Neural cell (in vitro differentiated cells): ENCODE results near the gene ZFYVE1. TPM values are rescaled to one million over a fixed set of nuclear protein-coding genes. Genes with fewer than 3 reads are reported as not detected.

Source experiments
- H2AFZ ChIP-seq: fragments of 200-600, 300-800 bp; sonication (generic), shearing (Covaris generic); 2 replicates; pipeline ENCODE4 v1.6.0; 2014; ENCODE audit warnings: low read depth, mild to moderate bottlenecking, antibody characterized with exemption, low read length, moderate library complexity
- H3F3A ChIP-seq: fragments of 200-600 bp; shearing (Covaris generic); 2 replicates; pipeline ENCODE4 v1.6.1; 2016; ENCODE audit warnings: mild to moderate bottlenecking, moderate library complexity, mixed read lengths, antibody characterized with exemption, low read length; ENCODE audit not compliant: insufficient read depth, poor library complexity, severe bottlenecking
- H3K27ac ChIP-seq: fragments of 200-600, 300-800 bp; sonication (generic), shearing (Covaris generic); 2 replicates; pipeline ENCODE4 v1.5.1; 2014; ENCODE audit warnings: mild to moderate bottlenecking, low read length, moderate library complexity
- H3K27me3 ChIP-seq: fragments of 300-800, 200-600 bp; sonication (generic), shearing (Covaris generic); 2 replicates; pipeline ENCODE4 v1.6.0; 2014; ENCODE audit warnings: mild to moderate bottlenecking, low read depth, low read length, moderate library complexity; ENCODE audit not compliant: insufficient read depth
- H3K36me3 ChIP-seq: fragments of 300-800, 200-600 bp; sonication (generic), shearing (Covaris generic); 2 replicates; pipeline ENCODE4 v1.5.1; 2014; ENCODE audit warnings: mild to moderate bottlenecking, antibody characterized with exemption, low read length, moderate library complexity; ENCODE audit not compliant: insufficient read depth
- H3K4me2 ChIP-seq: fragments of 300-800, 200-600 bp; sonication (generic), shearing (Covaris generic); 2 replicates; pipeline ENCODE4 v1.6.0; 2014; ENCODE audit warnings: mild to moderate bottlenecking, low read length
- H3K4me3 ChIP-seq: fragments of 300-800, 200-600 bp; sonication (generic), shearing (Covaris generic); 2 replicates; pipeline ENCODE4 v1.5.1; 2014; ENCODE audit warnings: mild to moderate bottlenecking, low read length, moderate library complexity
- H3K79me2 ChIP-seq: fragments of 200-600 bp; shearing (Covaris generic); replicated peaks from 2 replicates; pipeline ENCODE4 v1.6.0; 2014; ENCODE audit warnings: mild to moderate bottlenecking, low read length, moderate library complexity; ENCODE audit not compliant: insufficient read depth
- H3K9ac ChIP-seq: fragments of 300-800, 200-600 bp; sonication (generic), shearing (Covaris generic); 2 replicates; pipeline ENCODE4 v1.6.1; 2016; ENCODE audit warnings: mild to moderate bottlenecking, low read length, mixed read lengths
- H3K9me2 ChIP-seq: fragments of 200-600 bp; shearing (Covaris generic); 2 replicates; pipeline ENCODE4 v1.6.1; 2016; ENCODE audit warnings: mild to moderate bottlenecking, low read length, mixed read lengths; ENCODE audit not compliant: insufficient read depth
- H3K9me3 ChIP-seq: fragments of 200-600, 300-800 bp; sonication (generic), shearing (Covaris generic); 2 replicates; pipeline ENCODE4 v1.6.1; 2016; ENCODE audit warnings: mild to moderate bottlenecking, mixed run types, low read length, moderate library complexity, mixed read lengths
- H4K20me1 ChIP-seq: fragments of 200-600 bp; shearing (Covaris generic); 2 replicates; pipeline ENCODE4 v1.6.1; 2016; ENCODE audit warnings: mild to moderate bottlenecking, mixed run types; ENCODE audit not compliant: insufficient read depth
- EP300 ChIP-seq: fragments of 450-650 bp; conservative IDR thresholded peaks from 2 replicates; pipeline ENCODE4 v1.6.1; 2014; ENCODE audit warnings: antibody characterized with exemption, mild to moderate bottlenecking, moderate library complexity; ENCODE audit not compliant: poor library complexity, severe bottlenecking
- EZH2 ChIP-seq: fragments of 200-600, 300-800 bp; shearing (Covaris generic), sonication (generic); IDR thresholded peaks from 2 replicates; pipeline ENCODE4 v1.6.1; 2014; ENCODE audit warnings: antibody characterized with exemption, low read length, borderline replicate concordance, mild to moderate bottlenecking; ENCODE audit not compliant: insufficient read depth, poor library complexity, severe bottlenecking
- MXI1 ChIP-seq: fragments of 450-650 bp; conservative IDR thresholded peaks from 2 replicates; pipeline ENCODE4 v1.6.1; 2014; ENCODE audit warnings: antibody characterized with exemption, mild to moderate bottlenecking; ENCODE audit not compliant: poor library complexity, severe bottlenecking
- POLR2AphosphoS5 ChIP-seq: IDR thresholded peaks from 2 replicates; pipeline ENCODE4 v1.6.1; 2012
- RAD21 ChIP-seq: fragments of 450-650 bp; conservative IDR thresholded peaks from 2 replicates; pipeline ENCODE4 v1.6.1; 2014; ENCODE audit warnings: antibody characterized with exemption, mild to moderate bottlenecking, moderate library complexity
- SMC3 ChIP-seq: fragments of 450-650 bp; conservative IDR thresholded peaks from 2 replicates; pipeline ENCODE4 v1.6.1; 2014; ENCODE audit warnings: antibody characterized with exemption, mild to moderate bottlenecking, moderate library complexity; ENCODE audit not compliant: poor library complexity
- TAF1 ChIP-seq: IDR thresholded peaks from 2 replicates; pipeline ENCODE4 v1.6.1; 2012; ENCODE audit warnings: low read depth
- polyA plus RNA-seq: library from polyadenylated mRNA; depleted of rRNA; stranded (reverse); fragments of >200 nt; gene quantifications from 2 replicates; pipeline ENCODE4 v1.2.3, GENCODE V29; 2014
- TF ChIP-seq, protein P1 (sequence below): fragments of 450-650 bp; IDR thresholded peaks from 2 replicates; pipeline ENCODE4 v1.5.1; 2014; ENCODE audit warnings: antibody characterized with exemption, mild to moderate bottlenecking, moderate library complexity; ENCODE audit not compliant: poor library complexity, severe bottlenecking
- TF ChIP-seq, protein P2 (sequence below): IDR thresholded peaks from 2 replicates; pipeline ENCODE4 v1.6.1; 2012; ENCODE audit warnings: borderline replicate concordance

The ZFYVE1 gene
- polyA plus RNA-seq, 1 donor from 2014 or later = 13.1 TPM

DNA sequence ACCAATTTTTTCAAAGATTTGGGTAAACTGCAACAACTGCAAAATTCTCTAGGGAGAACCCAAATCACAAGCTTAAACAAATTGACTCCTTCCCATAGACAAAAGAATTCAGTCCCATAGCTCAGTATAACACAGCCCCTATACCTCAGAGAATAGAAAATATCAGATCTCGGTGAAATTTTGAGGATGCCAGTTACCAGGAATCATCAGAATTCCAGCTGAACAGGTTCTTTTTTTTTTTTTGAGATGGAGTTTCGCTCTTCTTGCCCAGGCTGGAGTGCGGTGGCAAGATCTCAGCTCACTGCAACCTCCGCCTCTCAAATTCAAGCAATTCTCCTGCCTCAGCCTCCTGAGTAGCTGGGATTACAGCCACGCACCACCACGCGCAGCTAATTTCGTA lies 36.7 kb downstream of the ZFYVE1 start:
- Histone ChIP-seq H3K27ac (no peak overlapping the region), H3K36me3 (peaks cover 4% of the 10 kb centered on the region), H3K9me3 (no peaks in the 10 kb centered on the region), H3K27me3 (no peaks in the 10 kb centered on the region), H3K4me3 (no peak overlapping the region), H3F3A (no peaks in the 10 kb centered on the region), H3K4me2 (no peak overlapping the region), H4K20me1 (no peaks in the 10 kb centered on the region), H3K9me2 (no peaks in the 10 kb centered on the region), H3K79me2 (no peaks in the 10 kb centered on the region), H2AFZ (no peak overlapping the region), H3K9ac (no peak overlapping the region)
- TF ChIP-seq POLR2AphosphoS5 (no peak), MXI1 (no peak), SMC3 (no peak), RAD21 (no peak), TAF1 (no peak), EZH2 (no peak), EP300 (no peak)
- TF ChIP-seq, protein P1, sequence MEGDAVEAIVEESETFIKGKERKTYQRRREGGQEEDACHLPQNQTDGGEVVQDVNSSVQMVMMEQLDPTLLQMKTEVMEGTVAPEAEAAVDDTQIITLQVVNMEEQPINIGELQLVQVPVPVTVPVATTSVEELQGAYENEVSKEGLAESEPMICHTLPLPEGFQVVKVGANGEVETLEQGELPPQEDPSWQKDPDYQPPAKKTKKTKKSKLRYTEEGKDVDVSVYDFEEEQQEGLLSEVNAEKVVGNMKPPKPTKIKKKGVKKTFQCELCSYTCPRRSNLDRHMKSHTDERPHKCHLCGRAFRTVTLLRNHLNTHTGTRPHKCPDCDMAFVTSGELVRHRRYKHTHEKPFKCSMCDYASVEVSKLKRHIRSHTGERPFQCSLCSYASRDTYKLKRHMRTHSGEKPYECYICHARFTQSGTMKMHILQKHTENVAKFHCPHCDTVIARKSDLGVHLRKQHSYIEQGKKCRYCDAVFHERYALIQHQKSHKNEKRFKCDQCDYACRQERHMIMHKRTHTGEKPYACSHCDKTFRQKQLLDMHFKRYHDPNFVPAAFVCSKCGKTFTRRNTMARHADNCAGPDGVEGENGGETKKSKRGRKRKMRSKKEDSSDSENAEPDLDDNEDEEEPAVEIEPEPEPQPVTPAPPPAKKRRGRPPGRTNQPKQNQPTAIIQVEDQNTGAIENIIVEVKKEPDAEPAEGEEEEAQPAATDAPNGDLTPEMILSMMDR = no peak
- TF ChIP-seq, protein P2, sequence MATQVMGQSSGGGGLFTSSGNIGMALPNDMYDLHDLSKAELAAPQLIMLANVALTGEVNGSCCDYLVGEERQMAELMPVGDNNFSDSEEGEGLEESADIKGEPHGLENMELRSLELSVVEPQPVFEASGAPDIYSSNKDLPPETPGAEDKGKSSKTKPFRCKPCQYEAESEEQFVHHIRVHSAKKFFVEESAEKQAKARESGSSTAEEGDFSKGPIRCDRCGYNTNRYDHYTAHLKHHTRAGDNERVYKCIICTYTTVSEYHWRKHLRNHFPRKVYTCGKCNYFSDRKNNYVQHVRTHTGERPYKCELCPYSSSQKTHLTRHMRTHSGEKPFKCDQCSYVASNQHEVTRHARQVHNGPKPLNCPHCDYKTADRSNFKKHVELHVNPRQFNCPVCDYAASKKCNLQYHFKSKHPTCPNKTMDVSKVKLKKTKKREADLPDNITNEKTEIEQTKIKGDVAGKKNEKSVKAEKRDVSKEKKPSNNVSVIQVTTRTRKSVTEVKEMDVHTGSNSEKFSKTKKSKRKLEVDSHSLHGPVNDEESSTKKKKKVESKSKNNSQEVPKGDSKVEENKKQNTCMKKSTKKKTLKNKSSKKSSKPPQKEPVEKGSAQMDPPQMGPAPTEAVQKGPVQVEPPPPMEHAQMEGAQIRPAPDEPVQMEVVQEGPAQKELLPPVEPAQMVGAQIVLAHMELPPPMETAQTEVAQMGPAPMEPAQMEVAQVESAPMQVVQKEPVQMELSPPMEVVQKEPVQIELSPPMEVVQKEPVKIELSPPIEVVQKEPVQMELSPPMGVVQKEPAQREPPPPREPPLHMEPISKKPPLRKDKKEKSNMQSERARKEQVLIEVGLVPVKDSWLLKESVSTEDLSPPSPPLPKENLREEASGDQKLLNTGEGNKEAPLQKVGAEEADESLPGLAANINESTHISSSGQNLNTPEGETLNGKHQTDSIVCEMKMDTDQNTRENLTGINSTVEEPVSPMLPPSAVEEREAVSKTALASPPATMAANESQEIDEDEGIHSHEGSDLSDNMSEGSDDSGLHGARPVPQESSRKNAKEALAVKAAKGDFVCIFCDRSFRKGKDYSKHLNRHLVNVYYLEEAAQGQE = no peak

DNA sequence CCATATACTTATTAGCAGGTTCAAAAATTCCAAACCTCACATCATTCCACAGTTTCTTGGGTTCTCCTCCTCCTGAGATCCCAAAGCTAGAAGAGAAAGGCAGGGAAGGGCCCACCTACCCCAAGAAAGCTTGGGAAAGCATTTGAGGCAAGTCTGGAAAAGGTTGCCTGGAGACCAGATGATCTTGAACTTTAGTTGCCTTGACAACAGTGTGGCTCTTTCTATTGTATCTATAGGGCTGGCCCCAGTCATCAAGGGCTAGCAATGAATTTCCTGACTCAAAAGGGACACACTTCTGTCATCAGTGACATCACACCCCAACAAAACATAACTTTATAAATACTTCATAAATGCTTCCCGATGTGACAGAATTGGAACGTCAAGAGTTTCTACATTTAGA lies 40.0 kb downstream of the ZFYVE1 start:
- TF ChIP-seq POLR2AphosphoS5 (no peak), EP300 (no peak), TAF1 (no peak), MXI1 (no peak), SMC3 (no peak), RAD21 (no peak), EZH2 (no peak)
- TF ChIP-seq, protein P2 = no peak
- TF ChIP-seq, protein P1 = no peak
- no peak overlapping the region for H2AFZ ChIP-seq
- H3K4me2 ChIP-seq = no peak overlapping the region
- no peaks in the 10 kb centered on the region for H3K79me2 ChIP-seq
- no peaks in the 10 kb centered on the region for H3K27me3 ChIP-seq
- H3F3A ChIP-seq = no peaks in the 10 kb centered on the region
- peaks cover 4% of the 10 kb centered on the region for H3K36me3 ChIP-seq
- H3K9me3 ChIP-seq = no peaks in the 10 kb centered on the region
- H3K27ac ChIP-seq = no peak overlapping the region
- H3K4me3 ChIP-seq = no peak overlapping the region
- no peak overlapping the region for H3K9ac ChIP-seq
- H4K20me1 ChIP-seq = no peaks in the 10 kb centered on the region
- H3K9me2 ChIP-seq = no peaks in the 10 kb centered on the region
